ENCODE data around the gene LMAN2.

LMAN2 gene

DNA sequence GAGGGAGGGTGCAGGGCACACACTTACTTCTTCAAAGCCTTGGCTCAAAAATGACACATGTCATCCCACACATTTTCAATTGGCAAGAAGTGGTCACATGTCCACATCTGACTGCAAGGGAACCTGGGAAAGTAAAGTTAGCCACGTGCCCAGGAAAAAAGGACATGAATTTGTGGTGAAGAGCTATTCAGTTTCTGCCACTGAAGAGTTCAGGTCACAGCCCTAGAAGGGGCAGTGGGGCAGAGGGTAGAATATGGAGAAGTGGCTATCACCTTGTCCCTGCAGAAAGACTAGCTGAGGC is 4.3 kb upstream of the LMAN2 start:
- H2BK15ac ChIP-seq (ENCODE audit: low read length) = no peak overlapping the region
- peaks cover 6% of the 10 kb centered on the region for H3K79me1 ChIP-seq (ENCODE audit: low read depth, low read length)
- H2AFZ ChIP-seq (ENCODE audit: low read length) = no peak overlapping the region
- no peak overlapping the region for H3K23ac ChIP-seq (ENCODE audit: low read depth, low read length, poor library complexity)
- H2BK120ac ChIP-seq (ENCODE audit: low read depth, low read length) = no peak overlapping the region
- no peak overlapping the region for H2BK5ac ChIP-seq (ENCODE audit: low read length)
- H3K9me3 ChIP-seq (replicated peaks in 1 of 2; ENCODE audit: control insufficient read depth in 2 of 2, insufficient read depth in 1 of 2, low read depth in 1 of 2, low read length in 2 of 2) = no peaks in the 10 kb centered on the region
- H3K18ac ChIP-seq (ENCODE audit: low read length) = no peak overlapping the region
- no peak overlapping the region for H3K14ac ChIP-seq (ENCODE audit: low read length)
- no peak overlapping the region for H3K4ac ChIP-seq (ENCODE audit: low read length)
- H3K4me2 ChIP-seq (ENCODE audit: insufficient read depth, low read length, poor library complexity, severe bottlenecking) = no peak overlapping the region
- H4K91ac ChIP-seq (ENCODE audit: low read depth, low read length, poor library complexity) = no peak overlapping the region
- no peaks in the 10 kb centered on the region for H3K36me3 ChIP-seq (replicated peaks in 1 of 2; ENCODE audit: control insufficient read depth in 2 of 2, insufficient read depth in 2 of 2, low read length in 2 of 2)
- no CpG with 5 or more reads among the region's 1 CpG for WGBS, 2 donors (ENCODE audit: extremely low coverage in 2 of 2, insufficient read length in 2 of 2, insufficient replicate concordance in 1 of 2)
- H3K27me3 ChIP-seq (ENCODE audit: control insufficient read depth in 3 of 3, insufficient read depth in 3 of 3, low read depth in 1 of 3, low read length in 3 of 3) = peaks cover 0 to 12% (median 0%) of the 10 kb centered on the region in 3 experiments
- no peak overlapping the region for H2BK12ac ChIP-seq (ENCODE audit: low read length)
- H2AK5ac ChIP-seq (ENCODE audit: low read depth, low read length) = no peak overlapping the region
- H3K4me3 ChIP-seq (ENCODE audit: low read length in 2 of 2) = no peak overlapping the region
- H3K27ac ChIP-seq (replicated peaks; ENCODE audit: low read length) = no peak overlapping the region
- no peak overlapping the region for H4K8ac ChIP-seq (ENCODE audit: low read depth, low read length)
- DNase-seq (ENCODE audit: low spot score) = no peak
- no peak overlapping the region for H3K9ac ChIP-seq (ENCODE audit: low read depth, low read length, poor library complexity)
- peaks cover 4 to 32% of the 10 kb centered on the region in 2 donors for H3K4me1 ChIP-seq (ENCODE audit: control insufficient read depth in 2 of 2, insufficient read depth in 1 of 2, low read depth in 1 of 2, low read length in 2 of 2)

DNA sequence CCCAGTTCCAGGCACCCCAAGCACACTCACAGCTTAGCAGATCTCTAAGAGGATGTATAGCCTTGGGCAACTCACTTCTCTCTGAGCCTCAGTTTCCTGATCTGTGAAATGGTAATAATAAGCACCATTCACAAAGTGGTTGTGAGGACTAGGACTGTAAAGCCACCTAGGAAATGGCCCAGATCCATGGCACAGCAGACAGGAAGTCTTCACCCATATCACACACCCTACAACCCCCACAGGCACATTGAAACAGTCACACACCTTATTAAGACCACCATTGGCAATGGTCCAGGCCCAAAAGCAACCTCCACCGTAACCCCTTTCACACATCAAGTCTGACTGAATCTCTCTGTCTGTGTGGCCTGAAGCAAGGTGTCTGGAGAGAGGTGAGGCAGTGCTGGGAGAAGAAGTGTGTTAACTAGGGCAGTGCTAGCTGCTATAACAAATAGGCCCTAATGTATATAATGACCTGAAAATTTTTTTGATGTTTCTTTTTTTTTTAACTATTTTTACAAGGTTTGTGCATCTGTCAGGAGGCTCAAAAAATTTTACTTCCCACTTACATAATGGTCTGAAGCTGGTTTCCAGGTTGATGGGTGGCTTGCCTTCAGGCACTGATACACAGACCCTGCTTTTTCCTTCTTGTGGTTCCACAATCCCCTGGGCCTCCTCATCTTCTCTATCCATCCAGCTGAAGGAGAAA is 3.8 kb upstream of the LMAN2 start:
- no peak overlapping the region for H3K4me3 ChIP-seq (ENCODE audit: low read length in 2 of 2)
- no peaks in the 10 kb centered on the region for H3K36me3 ChIP-seq (replicated peaks in 1 of 2; ENCODE audit: control insufficient read depth in 2 of 2, insufficient read depth in 2 of 2, low read length in 2 of 2)
- no peak overlapping the region for H3K4me2 ChIP-seq (ENCODE audit: insufficient read depth, low read length, poor library complexity, severe bottlenecking)
- H3K27me3 ChIP-seq (ENCODE audit: control insufficient read depth in 3 of 3, insufficient read depth in 3 of 3, low read depth in 1 of 3, low read length in 3 of 3) = peaks cover 0 to 12% (median 0%) of the 10 kb centered on the region in 3 experiments
- H3K9ac ChIP-seq (ENCODE audit: low read depth, low read length, poor library complexity) = no peak overlapping the region
- H3K79me1 ChIP-seq (ENCODE audit: low read depth, low read length) = peaks cover 6% of the 10 kb centered on the region
- WGBS, 2 donors (ENCODE audit: extremely low coverage in 2 of 2, insufficient read length in 2 of 2, insufficient replicate concordance in 1 of 2) = no CpG with 5 or more reads among the region's 1 CpG
- H2AFZ ChIP-seq (ENCODE audit: low read length) = no peak overlapping the region
- H4K8ac ChIP-seq (ENCODE audit: low read depth, low read length) = no peak overlapping the region
- no peaks in the 10 kb centered on the region for H3K9me3 ChIP-seq (replicated peaks in 1 of 2; ENCODE audit: control insufficient read depth in 2 of 2, insufficient read depth in 1 of 2, low read depth in 1 of 2, low read length in 2 of 2)
- no peak overlapping the region for H3K14ac ChIP-seq (ENCODE audit: low read length)
- H2AK5ac ChIP-seq (ENCODE audit: low read depth, low read length) = no peak overlapping the region
- no peak overlapping the region for H3K27ac ChIP-seq (replicated peaks; ENCODE audit: low read length)
- no peak overlapping the region for H2BK120ac ChIP-seq (ENCODE audit: low read depth, low read length)
- no peak overlapping the region for H3K23ac ChIP-seq (ENCODE audit: low read depth, low read length, poor library complexity)
- H2BK12ac ChIP-seq (ENCODE audit: low read length) = no peak overlapping the region
- no peak overlapping the region for H3K4ac ChIP-seq (ENCODE audit: low read length)
- H3K4me1 ChIP-seq (ENCODE audit: control insufficient read depth in 2 of 2, insufficient read depth in 1 of 2, low read depth in 1 of 2, low read length in 2 of 2) = peaks cover 7 to 36% of the 10 kb centered on the region in 2 donors
- no peak for DNase-seq (ENCODE audit: low spot score)
- no peak overlapping the region for H2BK5ac ChIP-seq (ENCODE audit: low read length)
- no peak overlapping the region for H3K18ac ChIP-seq (ENCODE audit: low read length)
- no peak overlapping the region for H4K91ac ChIP-seq (ENCODE audit: low read depth, low read length, poor library complexity)
- no peak overlapping the region for H2BK15ac ChIP-seq (ENCODE audit: low read length)

DNA sequence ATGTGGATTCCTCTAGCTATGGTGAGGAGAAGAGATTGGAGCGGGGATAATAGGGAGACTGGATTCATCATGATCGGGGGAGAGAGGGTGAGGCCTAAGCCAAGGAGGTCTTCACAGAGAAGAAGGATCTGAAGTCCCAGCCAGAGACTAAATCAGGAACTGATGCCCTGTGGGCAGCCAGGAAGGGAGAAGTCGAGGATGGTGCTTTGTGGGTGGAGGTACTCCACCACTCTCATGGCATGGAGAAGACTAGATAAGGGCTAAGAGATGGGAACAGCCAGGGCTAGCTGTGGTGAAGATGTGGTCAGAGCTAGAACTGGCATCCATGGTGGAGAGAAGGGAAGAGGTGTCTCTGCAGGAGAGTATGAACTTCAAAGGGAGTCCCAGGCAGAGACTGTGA is 3.2 kb upstream of the LMAN2 start:
- Histone ChIP-seq H3K36me3 (replicated peaks in 1 of 2; ENCODE audit: control insufficient read depth in 2 of 2, insufficient read depth in 2 of 2, low read length in 2 of 2) (peaks cover 3 to 5% of the 10 kb centered on the region in 2 donors), H4K8ac (ENCODE audit: low read depth, low read length) (no peak overlapping the region), H3K14ac (ENCODE audit: low read length) (no peak overlapping the region), H2BK15ac (ENCODE audit: low read length) (no peak overlapping the region), H3K4me1 (ENCODE audit: control insufficient read depth in 2 of 2, insufficient read depth in 1 of 2, low read depth in 1 of 2, low read length in 2 of 2) (peaks cover 8 to 38% of the 10 kb centered on the region in 2 donors), H4K91ac (ENCODE audit: low read depth, low read length, poor library complexity) (no peak overlapping the region), H2BK12ac (ENCODE audit: low read length) (no peak overlapping the region), H2BK5ac (ENCODE audit: low read length) (no peak overlapping the region), H2AFZ (ENCODE audit: low read length) (no peak overlapping the region), H3K79me1 (ENCODE audit: low read depth, low read length) (peaks cover 8% of the 10 kb centered on the region), H3K4me2 (ENCODE audit: insufficient read depth, low read length, poor library complexity, severe bottlenecking) (no peak overlapping the region), H3K4ac (ENCODE audit: low read length) (no peak overlapping the region), H2AK5ac (ENCODE audit: low read depth, low read length) (no peak overlapping the region), H2BK120ac (ENCODE audit: low read depth, low read length) (no peak overlapping the region), H3K27ac (replicated peaks; ENCODE audit: low read length) (no peak overlapping the region), H3K27me3 (ENCODE audit: control insufficient read depth in 3 of 3, insufficient read depth in 3 of 3, low read depth in 1 of 3, low read length in 3 of 3) (peaks cover 0 to 12% (median 0%) of the 10 kb centered on the region in 3 experiments), H3K9me3 (replicated peaks in 1 of 2; ENCODE audit: control insufficient read depth in 2 of 2, insufficient read depth in 1 of 2, low read depth in 1 of 2, low read length in 2 of 2) (no peaks in the 10 kb centered on the region), H3K4me3 (ENCODE audit: low read length in 2 of 2) (no peak overlapping the region), H3K9ac (ENCODE audit: low read depth, low read length, poor library complexity) (no peak overlapping the region), H3K18ac (ENCODE audit: low read length) (no peak overlapping the region), H3K23ac (ENCODE audit: low read depth, low read length, poor library complexity) (no peak overlapping the region)
- DNase-seq (ENCODE audit: low spot score) = no peak
- no CpG with 5 or more reads among the region's 3 CpGs for WGBS, 2 donors (ENCODE audit: extremely low coverage in 2 of 2, insufficient read length in 2 of 2, insufficient replicate concordance in 1 of 2)

DNA sequence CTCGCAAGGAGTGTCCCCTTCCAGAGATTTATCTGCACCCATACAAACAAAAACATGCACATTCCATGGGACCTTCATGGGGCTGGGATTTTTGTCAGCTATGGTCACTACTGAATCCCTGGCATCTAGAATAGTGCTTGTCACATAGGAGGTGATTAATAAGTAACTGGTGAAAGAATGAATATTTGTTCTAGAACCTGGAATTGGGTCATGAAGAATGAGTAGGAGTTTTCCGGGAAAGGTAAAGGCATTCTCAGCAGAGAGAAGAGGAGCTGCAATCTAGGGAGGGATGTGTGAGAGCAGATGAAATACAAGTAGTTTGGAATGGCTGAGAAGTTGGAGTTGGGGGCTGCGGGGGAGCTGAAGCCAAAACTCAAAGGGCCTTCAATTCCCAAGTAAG is 2.8 kb upstream of the LMAN2 start:
- Histone ChIP-seq H4K91ac (ENCODE audit: low read depth, low read length, poor library complexity) (no peak overlapping the region), H3K9ac (ENCODE audit: low read depth, low read length, poor library complexity) (no peak overlapping the region), H3K18ac (ENCODE audit: low read length) (no peak overlapping the region), H3K4me1 (ENCODE audit: control insufficient read depth in 2 of 2, insufficient read depth in 1 of 2, low read depth in 1 of 2, low read length in 2 of 2) (peaks cover 8 to 34% of the 10 kb centered on the region in 2 donors), H3K4me2 (ENCODE audit: insufficient read depth, low read length, poor library complexity, severe bottlenecking) (no peak overlapping the region), H3K4me3 (ENCODE audit: low read length in 2 of 2) (no peak overlapping the region), H4K8ac (ENCODE audit: low read depth, low read length) (no peak overlapping the region), H3K9me3 (replicated peaks in 1 of 2; ENCODE audit: control insufficient read depth in 2 of 2, insufficient read depth in 1 of 2, low read depth in 1 of 2, low read length in 2 of 2) (no peaks in the 10 kb centered on the region), H3K27ac (replicated peaks; ENCODE audit: low read length) (no peak overlapping the region), H3K36me3 (replicated peaks in 1 of 2; ENCODE audit: control insufficient read depth in 2 of 2, insufficient read depth in 2 of 2, low read length in 2 of 2) (peaks cover 4 to 10% of the 10 kb centered on the region in 2 donors), H2BK15ac (ENCODE audit: low read length) (no peak overlapping the region), H2BK12ac (ENCODE audit: low read length) (no peak overlapping the region), H3K14ac (ENCODE audit: low read length) (no peak overlapping the region), H3K4ac (ENCODE audit: low read length) (no peak overlapping the region), H2AK5ac (ENCODE audit: low read depth, low read length) (no peak overlapping the region), H2BK5ac (ENCODE audit: low read length) (no peak overlapping the region), H3K23ac (ENCODE audit: low read depth, low read length, poor library complexity) (no peak overlapping the region), H3K79me1 (ENCODE audit: low read depth, low read length) (peaks cover 11% of the 10 kb centered on the region), H2BK120ac (ENCODE audit: low read depth, low read length) (no peak overlapping the region), H2AFZ (ENCODE audit: low read length) (no peak overlapping the region), H3K27me3 (ENCODE audit: control insufficient read depth in 3 of 3, insufficient read depth in 3 of 3, low read depth in 1 of 3, low read length in 3 of 3) (peaks cover 0 to 12% (median 0%) of the 10 kb centered on the region in 3 experiments)
- WGBS, 2 donors (ENCODE audit: extremely low coverage in 2 of 2, insufficient read length in 2 of 2, insufficient replicate concordance in 1 of 2) = no CpG with 5 or more reads among the region's 3 CpGs
- no peak for DNase-seq (ENCODE audit: low spot score)

All from neuronal stem cell (in vitro differentiated cells).